GM12892 (cell line): ENCODE measurements around the gene C20orf202.

Source experiments
- POLR2A ChIP-seq: IDR thresholded peaks from 2 replicates; pipeline ENCODE4 v1.6.1; 2011; ENCODE audit warnings: low read depth, low read length, control low read depth
- POLR2AphosphoS5 ChIP-seq: IDR thresholded peaks from 2 replicates; pipeline ENCODE4 v1.6.1; 2011; ENCODE audit warnings: low read depth, low read length, control low read depth

GRCh38 chr20:1202762-1203504, at the start of gene C20orf202:
- TF ChIP-seq POLR2AphosphoS5 = no peak
- no peak for TF ChIP-seq POLR2A
